Measurements from ENCODE around the gene ZNF345.

DNA sequence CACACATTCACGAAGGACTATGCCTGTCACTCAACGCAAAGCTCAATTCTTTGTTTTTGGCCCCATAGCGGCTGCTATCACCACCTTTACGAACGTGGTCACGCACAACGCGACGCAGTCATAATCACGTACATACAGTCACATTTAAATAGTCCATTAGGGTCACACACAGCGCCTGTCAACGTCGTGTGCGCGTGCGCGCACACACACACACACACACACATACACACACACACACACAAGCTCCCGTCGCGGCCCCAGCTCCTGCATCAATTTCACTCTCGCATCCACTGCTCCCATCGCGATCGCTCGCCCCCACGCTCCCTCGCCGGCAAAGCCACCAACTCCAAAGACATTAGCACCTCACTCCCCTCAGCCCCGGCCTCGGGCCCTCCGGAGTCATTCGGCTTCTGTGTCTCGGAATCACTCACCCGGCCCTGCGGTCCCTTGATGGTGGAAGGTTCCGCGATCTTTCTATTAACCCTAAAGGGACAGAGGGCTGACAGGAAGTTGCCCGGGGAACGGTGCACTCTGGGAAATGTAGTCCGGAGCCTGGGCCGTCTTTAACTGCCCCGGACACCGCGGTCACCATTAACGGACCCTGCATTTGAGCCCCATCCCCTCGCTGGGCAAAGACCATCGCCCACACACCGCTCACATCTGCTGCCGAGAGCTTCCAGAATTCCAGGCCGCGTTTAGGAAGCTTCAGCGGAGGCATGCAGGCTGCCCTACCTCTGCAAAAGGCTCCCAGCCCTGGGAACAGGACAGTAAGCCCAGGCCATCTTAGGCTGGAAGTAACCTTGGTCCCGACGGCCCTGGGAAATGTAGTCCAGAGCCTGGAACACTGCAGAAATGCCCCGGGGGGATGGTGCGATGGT, 12.5 kb upstream of the ZNF345 start, which contains the start of gene ZNF790:
- TF ChIP-seq, protein P1, sequence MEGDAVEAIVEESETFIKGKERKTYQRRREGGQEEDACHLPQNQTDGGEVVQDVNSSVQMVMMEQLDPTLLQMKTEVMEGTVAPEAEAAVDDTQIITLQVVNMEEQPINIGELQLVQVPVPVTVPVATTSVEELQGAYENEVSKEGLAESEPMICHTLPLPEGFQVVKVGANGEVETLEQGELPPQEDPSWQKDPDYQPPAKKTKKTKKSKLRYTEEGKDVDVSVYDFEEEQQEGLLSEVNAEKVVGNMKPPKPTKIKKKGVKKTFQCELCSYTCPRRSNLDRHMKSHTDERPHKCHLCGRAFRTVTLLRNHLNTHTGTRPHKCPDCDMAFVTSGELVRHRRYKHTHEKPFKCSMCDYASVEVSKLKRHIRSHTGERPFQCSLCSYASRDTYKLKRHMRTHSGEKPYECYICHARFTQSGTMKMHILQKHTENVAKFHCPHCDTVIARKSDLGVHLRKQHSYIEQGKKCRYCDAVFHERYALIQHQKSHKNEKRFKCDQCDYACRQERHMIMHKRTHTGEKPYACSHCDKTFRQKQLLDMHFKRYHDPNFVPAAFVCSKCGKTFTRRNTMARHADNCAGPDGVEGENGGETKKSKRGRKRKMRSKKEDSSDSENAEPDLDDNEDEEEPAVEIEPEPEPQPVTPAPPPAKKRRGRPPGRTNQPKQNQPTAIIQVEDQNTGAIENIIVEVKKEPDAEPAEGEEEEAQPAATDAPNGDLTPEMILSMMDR (IDR thresholded peaks at IDR 0.05; ENCODE audit: low read depth, low read length, poor library complexity, severe bottlenecking) = no peak
- TF ChIP-seq EZH2phosphoT487 (IDR thresholded peaks at IDR 0.05; ENCODE audit: borderline replicate concordance, low read length) = no peak

Measured in DOHH2 (cell line).